DMS79 (cell line): ENCODE measurements around the gene UQCRFS1.

Source experiments
- DNase-seq: peaks from one replicate; lab custom pipeline; 2025; lab: John Stamatoyannopoulos, UW

Gene UQCRFS1

GRCh38 chr19:29155683-29156082, 57.3 kb downstream of the UQCRFS1 start:
- no peak for DNase-seq
